ENCODE data around the gene SLC35A3.

DNA sequence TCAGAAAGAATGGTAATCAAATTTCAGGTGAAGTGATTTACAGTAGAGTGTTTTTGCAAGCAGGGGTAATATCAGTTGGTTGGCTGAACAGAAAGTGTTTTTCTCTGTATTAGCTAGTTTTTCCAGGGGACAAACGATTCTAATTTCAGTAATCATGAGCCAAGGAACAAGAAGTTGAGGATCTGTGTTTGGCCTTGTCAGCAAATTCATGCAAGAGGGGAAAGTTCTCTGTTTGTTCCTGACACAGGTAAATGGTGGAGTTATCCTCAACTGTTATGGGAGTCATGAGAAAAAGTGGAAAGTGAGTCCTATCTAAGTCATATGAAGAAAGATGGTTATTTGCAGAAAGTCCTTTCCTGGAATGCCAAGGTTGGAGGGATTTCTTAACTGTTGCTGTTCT, 24.6 kb upstream of the SLC35A3 start:
- TF ChIP-seq, protein P1, sequence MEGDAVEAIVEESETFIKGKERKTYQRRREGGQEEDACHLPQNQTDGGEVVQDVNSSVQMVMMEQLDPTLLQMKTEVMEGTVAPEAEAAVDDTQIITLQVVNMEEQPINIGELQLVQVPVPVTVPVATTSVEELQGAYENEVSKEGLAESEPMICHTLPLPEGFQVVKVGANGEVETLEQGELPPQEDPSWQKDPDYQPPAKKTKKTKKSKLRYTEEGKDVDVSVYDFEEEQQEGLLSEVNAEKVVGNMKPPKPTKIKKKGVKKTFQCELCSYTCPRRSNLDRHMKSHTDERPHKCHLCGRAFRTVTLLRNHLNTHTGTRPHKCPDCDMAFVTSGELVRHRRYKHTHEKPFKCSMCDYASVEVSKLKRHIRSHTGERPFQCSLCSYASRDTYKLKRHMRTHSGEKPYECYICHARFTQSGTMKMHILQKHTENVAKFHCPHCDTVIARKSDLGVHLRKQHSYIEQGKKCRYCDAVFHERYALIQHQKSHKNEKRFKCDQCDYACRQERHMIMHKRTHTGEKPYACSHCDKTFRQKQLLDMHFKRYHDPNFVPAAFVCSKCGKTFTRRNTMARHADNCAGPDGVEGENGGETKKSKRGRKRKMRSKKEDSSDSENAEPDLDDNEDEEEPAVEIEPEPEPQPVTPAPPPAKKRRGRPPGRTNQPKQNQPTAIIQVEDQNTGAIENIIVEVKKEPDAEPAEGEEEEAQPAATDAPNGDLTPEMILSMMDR (IDR thresholded peaks at IDR 0.05): no peak
- TF ChIP-seq EP300 (IDR thresholded peaks at IDR 0.05) (no peak), POLR2AphosphoS5 (IDR thresholded peaks at IDR 0.05) (no peak), POLR2A (IDR thresholded peaks at IDR 0.05) (no peak)

Data from sigmoid colon (tissue), 4 donors.